Tibial artery (tissue), 4 donors: ENCODE measurements around the gene HMCN2.

ENCODE experiments used
- DNase-seq, 2 donors: peaks; one replicate each; pipeline ENCODE4 v3.0.0-alpha.2; 2019
- H3K27ac ChIP-seq, 2 donors: fragments of 200-600 bp; sonication (generic) in 1 of 2; 1 replicate in 1 of 2; 2 replicates in 1 of 2; pipeline ENCODE4 v1.5.1; 2018 to 2019; ENCODE audit warnings: mild to moderate bottlenecking in 1 of 2
- H3K27me3 ChIP-seq, 2 donors: fragments of 200-600 bp; sonication (generic) in 1 of 2; one replicate each; pipeline versions ENCODE4 v1.5.1 to v1.6.0; 2016 to 2019
- H3K36me3 ChIP-seq, 3 donors: fragments of 200-600 bp; sonication (generic) in 2 of 3; one replicate each; pipeline ENCODE4 v1.5.1; 2016 to 2019; ENCODE audit warnings: mild to moderate bottlenecking in 2 of 3
- H3K4me1 ChIP-seq, 4 donors: fragments of 200-600 bp; sonication (generic) in 2 of 4; 1 replicate in 3 of 4; 2 replicates in 1 of 4; pipeline ENCODE4 v1.5.1; 2016 to 2019
- H3K4me3 ChIP-seq, 2 donors: fragments of 200-600 bp; sonication (generic) in 1 of 2; 1 replicate in 1 of 2; 2 replicates in 1 of 2; pipeline ENCODE4 v1.5.1; 2018 to 2019; ENCODE audit warnings: mild to moderate bottlenecking in 2 of 2
- H3K9me3 ChIP-seq, 3 donors: fragments of 200-600 bp; sonication (generic) in 1 of 3; one replicate each; pipeline ENCODE4 v1.5.1; 2016 to 2019
- intact Hi-C: fragments of 100-400 bp; cut with DNase I; formaldehyde crosslinking; loops from one replicate; pipeline ENCODE4 v1.15.0; 2023; ENCODE audit warnings: low total_unique reads
- TF ChIP-seq, protein P1 (sequence below), 2 experiments: fragments of 200-600 bp in 1 of 2; fragments of 450-650 bp in 1 of 2; IDR thresholded peaks; one replicate each; pipeline ENCODE4 v1.5.1; 2017 to 2019; ENCODE audit warnings: antibody characterized with exemption in 2 of 2, mild to moderate bottlenecking in 1 of 2, moderate library complexity in 1 of 2

Gene HMCN2

DNA sequence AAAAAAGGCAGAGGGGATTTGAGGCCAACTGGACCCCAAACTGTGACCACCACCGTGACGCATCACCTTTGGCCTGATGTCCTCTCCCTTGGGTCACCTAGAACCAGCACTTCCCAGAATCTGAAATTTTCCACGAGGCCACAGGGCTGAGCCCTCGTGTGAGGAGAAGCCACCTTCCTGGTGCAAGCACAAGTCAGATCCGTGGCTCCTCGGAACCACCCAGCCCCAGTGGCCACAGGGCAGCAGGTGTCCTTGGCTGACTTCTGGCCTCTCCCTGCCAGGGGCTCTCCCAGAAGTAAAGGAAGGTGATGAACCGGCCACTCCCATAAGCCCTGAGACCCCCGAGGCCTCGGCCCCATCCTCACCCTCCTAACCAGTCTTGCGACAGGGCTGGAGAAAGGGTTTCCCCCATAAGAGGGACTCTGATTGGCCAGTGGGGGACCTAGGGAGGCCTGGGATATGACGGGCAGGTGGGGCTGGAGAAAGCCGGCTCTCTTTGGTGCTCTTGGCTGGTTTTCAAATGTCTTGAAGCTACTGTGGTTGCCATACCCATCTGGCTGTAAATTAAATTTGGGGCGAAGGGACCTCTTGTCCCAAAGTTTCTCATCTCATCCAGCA, 20.9 kb upstream of the HMCN2 start:
- Histone ChIP-seq H3K36me3 (no peaks in the 10 kb centered on the region), H3K4me1 (peaks cover 0 to 15% (median 8%) of the 10 kb centered on the region in 4 donors), H3K27me3 (peaks cover 0 to 6% of the 10 kb centered on the region in 2 donors), H3K27ac (no peak overlapping the region), H3K9me3 (no peaks in the 10 kb centered on the region), H3K4me3 (no peak overlapping the region)
- peak; percentile 10 to 57 for DNase-seq
- TF ChIP-seq, protein P1, sequence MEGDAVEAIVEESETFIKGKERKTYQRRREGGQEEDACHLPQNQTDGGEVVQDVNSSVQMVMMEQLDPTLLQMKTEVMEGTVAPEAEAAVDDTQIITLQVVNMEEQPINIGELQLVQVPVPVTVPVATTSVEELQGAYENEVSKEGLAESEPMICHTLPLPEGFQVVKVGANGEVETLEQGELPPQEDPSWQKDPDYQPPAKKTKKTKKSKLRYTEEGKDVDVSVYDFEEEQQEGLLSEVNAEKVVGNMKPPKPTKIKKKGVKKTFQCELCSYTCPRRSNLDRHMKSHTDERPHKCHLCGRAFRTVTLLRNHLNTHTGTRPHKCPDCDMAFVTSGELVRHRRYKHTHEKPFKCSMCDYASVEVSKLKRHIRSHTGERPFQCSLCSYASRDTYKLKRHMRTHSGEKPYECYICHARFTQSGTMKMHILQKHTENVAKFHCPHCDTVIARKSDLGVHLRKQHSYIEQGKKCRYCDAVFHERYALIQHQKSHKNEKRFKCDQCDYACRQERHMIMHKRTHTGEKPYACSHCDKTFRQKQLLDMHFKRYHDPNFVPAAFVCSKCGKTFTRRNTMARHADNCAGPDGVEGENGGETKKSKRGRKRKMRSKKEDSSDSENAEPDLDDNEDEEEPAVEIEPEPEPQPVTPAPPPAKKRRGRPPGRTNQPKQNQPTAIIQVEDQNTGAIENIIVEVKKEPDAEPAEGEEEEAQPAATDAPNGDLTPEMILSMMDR (IDR thresholded peaks at IDR 0.05), result no peak
- intact Hi-C loops, result no loop called here

DNA sequence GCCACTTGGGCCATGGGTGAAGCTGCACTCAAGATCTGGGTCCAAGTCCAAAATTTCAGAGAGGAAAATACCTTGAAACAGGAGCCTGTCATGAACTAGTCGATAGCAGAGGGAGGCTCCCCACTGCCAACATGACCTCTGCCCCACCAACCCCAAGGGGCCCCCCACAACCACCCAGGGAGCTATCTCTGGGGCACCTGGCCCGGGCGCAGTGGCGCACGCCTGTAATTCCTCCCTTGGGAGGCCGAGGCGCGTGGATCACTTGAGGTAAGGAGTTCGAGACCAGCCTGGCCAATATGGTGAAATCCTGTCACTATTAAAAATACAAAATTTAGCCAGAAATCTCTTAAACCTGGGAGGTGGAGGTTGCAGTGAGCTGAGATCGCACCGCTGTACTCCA, 20.1 kb upstream of the HMCN2 start:
- peak; percentile 7 to 55 for DNase-seq
- Histone ChIP-seq H3K9me3 (no peaks in the 10 kb centered on the region), H3K27me3 (peaks cover 0 to 6% of the 10 kb centered on the region in 2 donors), H3K36me3 (no peaks in the 10 kb centered on the region), H3K4me1 (peaks cover 0 to 13% (median 8%) of the 10 kb centered on the region in 4 donors), H3K27ac (no peak overlapping the region), H3K4me3 (no peak overlapping the region)
- intact Hi-C loops, result no loop called here
- TF ChIP-seq, protein P1 (IDR thresholded peaks at IDR 0.05), result no peak

DNA sequence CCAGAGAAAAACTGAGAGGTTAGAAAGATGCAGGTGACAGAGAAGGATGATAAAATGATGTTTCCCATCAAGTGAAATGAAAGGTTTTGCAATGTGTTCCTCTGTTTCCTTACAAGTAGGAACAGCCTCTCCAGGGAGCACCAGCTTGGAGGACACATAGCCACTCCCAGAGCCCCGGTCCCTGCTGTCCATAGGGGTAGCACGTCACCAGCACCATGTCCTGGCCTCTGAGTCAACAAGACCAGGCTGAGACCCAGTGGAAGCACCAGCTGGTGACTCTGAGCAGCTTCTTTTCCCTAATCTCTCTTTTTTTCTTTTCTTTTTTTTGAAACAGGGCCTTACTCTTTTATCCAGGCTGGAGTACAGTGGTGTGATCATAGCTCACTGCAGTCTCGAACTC, 19.4 kb upstream of the HMCN2 start:
- no peaks in the 10 kb centered on the region for H3K36me3 ChIP-seq
- DNase-seq, result peak in 1 of 2 donors; percentile 55
- H3K27ac ChIP-seq, result no peak overlapping the region
- H3K4me3 ChIP-seq, result no peak overlapping the region
- H3K9me3 ChIP-seq, result no peaks in the 10 kb centered on the region
- TF ChIP-seq, protein P1 (IDR thresholded peaks at IDR 0.05), result no peak
- H3K27me3 ChIP-seq, result peaks cover 0 to 6% of the 10 kb centered on the region in 2 donors
- H3K4me1 ChIP-seq, result peaks cover 0 to 11% (median 7%) of the 10 kb centered on the region in 4 donors
- intact Hi-C loops, result no loop called here

DNA sequence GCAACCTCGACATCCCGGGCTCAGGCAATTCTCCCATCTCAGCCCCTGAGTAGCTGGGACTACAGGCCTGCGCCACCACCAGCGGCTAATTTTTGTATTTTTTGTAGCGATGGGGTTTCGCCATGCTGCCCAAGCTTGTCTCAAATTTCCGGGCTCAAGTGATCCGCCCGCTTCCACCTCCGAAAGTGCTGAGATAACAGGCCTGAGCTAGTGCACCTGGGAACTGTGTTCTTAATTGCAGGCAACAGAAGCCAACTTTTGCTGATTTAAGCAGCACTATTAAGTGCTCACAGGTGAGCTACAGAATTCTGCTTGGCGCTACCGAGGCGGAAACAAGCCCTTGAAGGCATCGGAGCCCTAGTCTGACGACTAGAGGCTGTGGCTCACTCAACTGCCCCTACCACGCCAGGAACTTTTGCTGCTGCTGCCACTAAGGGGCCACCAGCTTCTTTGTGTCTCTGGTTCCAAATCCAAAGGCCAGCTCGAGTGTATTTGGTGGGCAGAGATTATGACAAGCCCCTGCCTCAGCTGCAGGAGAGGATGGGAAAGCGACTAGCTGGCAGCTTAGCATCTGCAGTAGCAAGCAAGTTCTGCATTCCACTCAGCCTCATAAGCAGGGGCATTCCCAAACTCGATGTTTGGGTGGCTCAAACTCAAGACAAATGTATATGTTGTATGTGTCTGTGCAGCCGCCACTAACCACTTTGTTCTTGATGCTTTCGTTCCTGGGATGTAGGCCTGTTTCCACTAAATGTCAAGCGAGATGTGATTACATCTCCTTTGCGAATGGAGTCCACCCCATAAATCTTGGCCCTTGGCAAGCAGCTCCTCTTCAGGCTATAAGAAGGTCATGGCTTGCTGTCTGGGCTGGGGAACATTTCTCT, 10.6 kb upstream of the HMCN2 start:
- H3K9me3 ChIP-seq, result no peaks in the 10 kb centered on the region
- DNase-seq, result peak; percentile 7 to 34
- intact Hi-C loops, result no loop called here
- TF ChIP-seq, protein P1 (IDR thresholded peaks at IDR 0.05), result no peak
- H3K4me3 ChIP-seq, result no peak overlapping the region
- H3K36me3 ChIP-seq, result no peaks in the 10 kb centered on the region
- H3K4me1 ChIP-seq, result no peaks in the 10 kb centered on the region
- no peak overlapping the region for H3K27ac ChIP-seq
- H3K27me3 ChIP-seq, result peaks cover 0 to 2% of the 10 kb centered on the region in 2 donors

DNA sequence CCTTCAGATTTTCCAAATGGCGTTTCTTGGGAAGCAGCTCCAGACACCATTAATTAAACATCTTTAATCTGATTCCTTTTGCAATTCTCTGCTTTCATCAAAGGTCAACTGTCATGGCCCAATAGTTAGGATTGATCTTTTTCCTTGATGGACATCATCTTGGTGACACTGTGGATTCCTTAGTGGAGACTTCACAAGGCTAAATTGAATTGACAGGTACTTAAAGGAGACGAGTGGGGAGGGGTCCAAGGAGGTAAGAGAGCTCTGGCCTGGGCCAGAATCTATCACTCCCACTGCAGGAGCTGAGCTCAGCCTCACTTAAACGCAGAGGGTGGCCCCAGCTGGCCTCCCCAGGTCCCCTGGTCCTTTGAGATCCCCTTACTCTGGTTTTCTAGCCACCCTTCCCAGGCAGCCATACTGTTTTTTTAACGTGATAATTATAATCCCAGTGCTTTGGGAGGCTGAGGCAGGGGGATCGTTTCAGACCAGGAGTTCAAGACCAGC, 9.9 kb upstream of the HMCN2 start:
- intact Hi-C loops, result no loop called here
- Histone ChIP-seq H3K4me3 (no peak overlapping the region), H3K4me1 (no peaks in the 10 kb centered on the region), H3K36me3 (no peaks in the 10 kb centered on the region), H3K27me3 (peaks cover 0 to 7% of the 10 kb centered on the region in 2 donors), H3K27ac (no peak overlapping the region), H3K9me3 (no peaks in the 10 kb centered on the region)
- peak; percentile 12 to 37 for DNase-seq
- TF ChIP-seq, protein P1 (IDR thresholded peaks at IDR 0.05), result no peak
